ENCODE data around the gene AK6. TPM values are rescaled to one million over a fixed set of nuclear protein-coding genes. Genes with fewer than 3 reads are reported as not detected.

AK6 gene
- total and polyA plus RNA-seq, 9 of the 15 experiments (the other 6 are each of a cell fraction or from before 2014, with no cell fraction given): 84.6 to 669 (median 143) TPM

GRCh38 chr5:69364850-69365249 lies 4.5 kb downstream of the AK6 start:
- H3K9me1 ChIP-seq (ENCODE audit: control insufficient read depth, insufficient read depth, low read length): no peaks in the 10 kb centered on the region
- DNase-seq (ENCODE audit: extremely low read depth in 1 of 4, low spot score in 3 of 4): no peak
- in situ Hi-C loops (cut with MboI) (no loop called here), intact Hi-C loops (cut with micrococcal nuclease) (no loop called here)
- peaks cover 5 to 6% of the 10 kb centered on the region in 2 experiments; a peak in 4 of 5 replicates for H3K4me1 ChIP-seq (replicated peaks in 1 of 2; ENCODE audit: control insufficient read depth in 2 of 2, insufficient read depth in 2 of 2, low read length in 2 of 2)
- H3K9me3 ChIP-seq (replicated peaks; ENCODE audit: control insufficient read depth, insufficient read depth, low read depth, low read length): no peaks in the 10 kb centered on the region
- ChIA-PET CTCF (ENCODE audit: low intra/inter-chr PET ratio) (no interaction called here), POLR2A (no interaction called here)
- peaks cover 91% of the 10 kb centered on the region for H3K79me2 ChIP-seq (ENCODE audit: control insufficient read depth, insufficient read depth, low read length)
- peaks cover 64% of the 10 kb centered on the region for H3K36me3 ChIP-seq (ENCODE audit: control insufficient read depth, insufficient read depth, low read length)
- H3K27me3 ChIP-seq (ENCODE audit: control insufficient read depth in 2 of 2, insufficient read depth in 2 of 2, low read length in 2 of 2): no peaks in the 10 kb centered on the region
- BruUV-seq (replicated peaks): no TSS peak
- peak overlapping the region; percentile 32; the same call in 1 of the 3 replicates for H3K27ac ChIP-seq (ENCODE audit: extremely low read depth, low read depth, low read length)
- H2AFZ ChIP-seq (ENCODE audit: low read depth, low read length): no peak overlapping the region
- H3K9ac ChIP-seq (ENCODE audit: insufficient read depth in 1 of 2, low read depth in 2 of 2, low read length in 2 of 2): no peak overlapping the region
- FAIRE-seq: no peak
- 82% methylated on average over 3 of the region's 3 CpGs for WGBS (ENCODE audit: insufficient coverage, low coverage, missing lambda C conversion rate)
- no peak overlapping the region for H3K4me3 ChIP-seq
- no peak overlapping the region for H3K4me2 ChIP-seq (ENCODE audit: insufficient read depth, low read length)
- no peaks in the 10 kb centered on the region for H4K20me1 ChIP-seq (replicated peaks; ENCODE audit: control insufficient read depth, insufficient read depth, low read length)
- no peak for ATAC-seq
- no peak for TF ChIP-seq ARHGAP35 (IDR thresholded peaks at IDR 0.05; ENCODE audit: partially characterized antibody)
- TF ChIP-seq BRD9 (IDR thresholded peaks at IDR 0.05; ENCODE audit: low read depth, partially characterized antibody): no peak
- no peak for TF ChIP-seq MTA1 (IDR thresholded peaks at IDR 0.05; ENCODE audit: borderline replicate concordance)
- TF ChIP-seq NCOA1 (IDR thresholded peaks at IDR 0.05; ENCODE audit: low read depth): no peak
- no peak for TF ChIP-seq RAD51 (IDR thresholded peaks at IDR 0.05; ENCODE audit: borderline replicate concordance, low read depth)
- TF ChIP-seq POLR3G (IDR thresholded peaks at IDR 0.05; ENCODE audit: extremely low read depth, insufficient read length, insufficient replicate concordance): no peak
- TF ChIP-seq CAMTA2 (CRISPR knock-in tag; conservative IDR thresholded peaks at IDR 0.05): no peak
- TF ChIP-seq MTF1 (CRISPR knock-in tag; IDR thresholded peaks at IDR 0.05; ENCODE audit: borderline replicate concordance): no peak
- TF ChIP-seq IRF2 (CRISPR knock-in tag; IDR thresholded peaks at IDR 0.05): no peak
- no peak for TF ChIP-seq BCL6 (CRISPR knock-in tag; IDR thresholded peaks at IDR 0.05)
- TF ChIP-seq LARP7 (IDR thresholded peaks at IDR 0.05): no peak
- peak; percentile 74 for TF ChIP-seq MAFK (IDR thresholded peaks at IDR 0.05; ENCODE audit: low read length)
- TF ChIP-seq C11orf30 (IDR thresholded peaks at IDR 0.05; ENCODE audit: low read depth): peak; percentile 73
- TF ChIP-seq SAFB (IDR thresholded peaks at IDR 0.05; ENCODE audit: borderline replicate concordance, low read depth, low read length): no peak
- no peak for TF ChIP-seq ZBTB40 (IDR thresholded peaks at IDR 0.05)
- no peak for TF ChIP-seq ZBTB40 (CRISPR knock-in tag; IDR thresholded peaks at IDR 0.05)
- no peak for TF ChIP-seq GTF2F1 (IDR thresholded peaks at IDR 0.05; ENCODE audit: low read depth, low read length)
- TF ChIP-seq KLF16 (IDR thresholded peaks at IDR 0.05): no peak
- TF ChIP-seq MAFF (IDR thresholded peaks at IDR 0.05; ENCODE audit: low read length): peak; percentile 66
- TF ChIP-seq KDM1A (IDR thresholded peaks at IDR 0.05): no peak

Measured in K562 (cell line).